Stimulated activated CD4-positive, alpha-beta T cell treated with anti-CD3 and anti-CD28 coated beads, Interleukin-4, amount 100 ng/mL, for 24 hours (primary cell): ENCODE data around the gene IL10RB.

ENCODE experiments used
- DNase-seq: peaks from one replicate; pipeline ENCODE4 v3.0.0-alpha.2; 2020

The IL10RB gene

DNA sequence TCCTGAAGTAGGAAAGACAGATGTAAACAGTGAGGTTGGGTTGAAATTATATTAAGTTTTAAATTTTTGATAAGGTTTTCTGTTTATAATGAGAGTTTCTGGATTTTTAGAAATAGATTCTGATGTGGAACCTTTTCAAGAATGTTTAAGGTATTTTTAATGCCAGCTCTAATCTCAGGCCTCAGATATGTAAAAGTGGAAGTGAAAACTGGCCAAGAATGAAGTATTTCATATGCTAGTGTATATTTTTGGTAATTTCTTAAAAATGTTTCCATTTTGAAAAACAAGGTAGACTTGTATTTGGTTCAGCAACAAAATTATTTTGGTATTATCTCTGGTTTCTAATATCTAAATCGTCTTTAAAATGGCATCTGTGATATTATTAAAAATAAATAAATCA, 73.0 kb downstream of the IL10RB start:
- no peak for DNase-seq

DNA sequence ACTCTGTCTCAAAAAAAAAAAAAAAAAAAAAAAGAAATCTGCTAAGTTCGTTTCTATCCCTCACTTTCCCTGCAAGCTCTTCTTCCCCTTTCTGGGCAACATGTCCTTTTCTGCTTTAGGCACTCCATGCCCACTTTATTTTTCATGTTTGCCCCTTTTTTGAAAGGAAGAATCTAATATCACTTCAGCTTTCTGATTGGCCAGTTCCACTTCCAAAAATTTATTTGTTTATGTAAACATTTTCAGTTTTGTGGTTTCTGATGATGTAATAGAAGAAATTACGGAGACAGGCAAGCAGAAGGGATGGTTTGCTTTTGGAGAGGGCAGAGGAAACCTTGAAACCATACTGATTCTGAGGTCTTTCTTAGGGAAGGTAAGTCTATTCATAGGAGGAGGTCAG, 73.8 kb downstream of the IL10RB start:
- no peak for DNase-seq

GRCh38 chr21:33345751-33346238, 79.6 kb downstream of the IL10RB start:
- no peak for DNase-seq
